Testis (tissue), 3 donors: Measurements from ENCODE around the gene CTRB1. TPM values are rescaled to one million over a fixed set of nuclear protein-coding genes. Genes with fewer than 3 reads are reported as not detected.
"Not testable (repeated sequence)": the region's sequence is repeated elsewhere in the genome, so short reads cannot be mapped to it uniquely, and the experiment has no call there.

ENCODE experiments used
- DNase-seq: peaks from one replicate; pipeline ENCODE4 v3.0.0-alpha.2; 2019
- H3K27ac ChIP-seq, 2 donors: fragments of 200-600 bp; sonication (generic); one replicate each; pipeline ENCODE4 v1.5.1; 2019
- H3K27me3 ChIP-seq: fragments of 200-600 bp; sonication (generic); one replicate; pipeline ENCODE4 v1.5.1; 2019
- H3K36me3 ChIP-seq: fragments of 200-600 bp; sonication (generic); one replicate; pipeline ENCODE4 v1.5.1; 2017; ENCODE audit warnings: low read depth; ENCODE audit errors: missing control alignments
- H3K4me1 ChIP-seq: fragments of 200-600 bp; sonication (generic); one replicate; pipeline ENCODE4 v1.5.1; 2019
- H3K4me3 ChIP-seq, 2 donors: fragments of 200-600 bp; sonication (generic); one replicate each; pipeline ENCODE4 v1.5.1; 2017 to 2019
- H3K9me3 ChIP-seq: fragments of 200-600 bp; sonication (generic); one replicate; pipeline ENCODE4 v1.5.1; 2017
- CTCF ChIP-seq, 3 experiments: fragments of 450-650 bp in 2 of 3; fragments of 200-600 bp in 1 of 3; sonication (generic) in 1 of 3; IDR thresholded peaks; one replicate each; pipeline ENCODE4 v1.5.1; 2016 to 2019; ENCODE audit warnings: antibody characterized with exemption in 3 of 3, mild to moderate bottlenecking in 2 of 3, moderate library complexity in 1 of 3
- POLR2A ChIP-seq: fragments of 450-650 bp; IDR thresholded peaks from one replicate; pipeline ENCODE4 v1.6.1; 2017; ENCODE audit warnings: antibody characterized with exemption, mild to moderate bottlenecking, moderate library complexity
- WGBS, 2 donors: methylation state at CpG; one replicate each; pipeline ENCODE4 v1.1.5; 2018; 5-methylcytosine and 5-hydroxymethylcytosine counted together
- intact Hi-C: fragments of 100-400 bp; cut with DNase I; formaldehyde crosslinking; loops from one replicate; pipeline ENCODE4 v1.15.1; 2023; ENCODE audit warnings: low total_unique reads
- polyA plus RNA-seq: library from polyadenylated mRNA; stranded (reverse); fragments of 350-450 nt; fragmentation: Illumina TruSeq; extraction: RNeasy Lipid Tissue Mini Kit (QIAGEN cat#74804); gene quantifications from one replicate; pipeline ENCODE4 v1.2.3, GENCODE V29; 2014; ENCODE audit warnings: low read depth, low replicate concordance; ENCODE audit not compliant: insufficient read depth
- total RNA-seq, 2 donors: library from RNA; depleted of rRNA; stranded (reverse); fragments of >200 nt; gene quantifications; one replicate each; pipeline ENCODE4 v1.2.3, GENCODE V29; 2016

The CTRB1 gene
- total and polyA plus RNA-seq, 3 donors from 2014 or later = 1.2 TPM; not detected in 2

GRCh38 chr16:75264999-75265910 is 46.5 kb downstream of the CTRB1 start:
- Histone ChIP-seq H3K27me3 (no peaks in the 10 kb centered on the region), H3K27ac (peak overlapping the region; percentile 93 to 95), H3K36me3 (no peaks in the 10 kb centered on the region), H3K4me1 (peaks cover 36% of the 10 kb centered on the region), H3K4me3 (peak overlapping the region; percentile 82 to 97), H3K9me3 (no peaks in the 10 kb centered on the region)
- TF ChIP-seq POLR2A = no peak
- no peak for TF ChIP-seq CTCF (IDR thresholded peaks at IDR 0.05)
- no peak for DNase-seq
- 1 to 2% methylated on average over 9 to 45 of the region's 74 CpGs for WGBS, 2 donors
- intact Hi-C loops = no loop called here

- 9 to 55% methylated on average over 12 to 43 of the region's 62 CpGs for WGBS, 2 donors
- no peak for TF ChIP-seq CTCF (IDR thresholded peaks at IDR 0.05)
- TF ChIP-seq POLR2A = no peak
- no peaks in the 10 kb centered on the region for H3K9me3 ChIP-seq
- no peaks in the 10 kb centered on the region for H3K36me3 ChIP-seq
- intact Hi-C loops = no loop called here
- no peaks in the 10 kb centered on the region for H3K27me3 ChIP-seq
- peaks cover 32% of the 10 kb centered on the region for H3K4me1 ChIP-seq
- peak; percentile 81 for DNase-seq
- H3K4me3 ChIP-seq = peak overlapping the region; percentile 82 to 97
- H3K27ac ChIP-seq = peak overlapping the region; percentile 92 to 93
Observed at GRCh38 chr16:75265911-75266701, 47.3 kb downstream of the CTRB1 start.

- 65 to 90% methylated on average over 11 to 22 of the region's 27 CpGs for whole genome bisulfite sequencing, 2 donors
- no peak for DNase-seq
- intact Hi-C loops = no loop called here
- Histone ChIP-seq H3K27me3 (no peaks in the 10 kb centered on the region), H3K36me3 (no peaks in the 10 kb centered on the region), H3K27ac (no peak overlapping the region), H3K4me3 (peak overlapping the region in 1 of 2 donors; percentile 97), H3K4me1 (peaks cover 24% of the 10 kb centered on the region), H3K9me3 (no peaks in the 10 kb centered on the region)
- TF ChIP-seq POLR2A = no peak
- TF ChIP-seq CTCF (IDR thresholded peaks at IDR 0.05) = no peak
Observed at GRCh38 chr16:75266738-75267630, 48.2 kb downstream of the CTRB1 start.

GRCh38 chr16:75267631-75268264 is 49.0 kb downstream of the CTRB1 start:
- Histone ChIP-seq H3K36me3 (no peaks in the 10 kb centered on the region), H3K27me3 (no peaks in the 10 kb centered on the region), H3K4me3 (no peak overlapping the region), H3K9me3 (no peaks in the 10 kb centered on the region), H3K4me1 (peaks cover 16% of the 10 kb centered on the region), H3K27ac (no peak overlapping the region)
- no peak for DNase-seq
- 79 to 80% methylated on average over 7 to 10 of the region's 10 CpGs for WGBS, 2 donors
- intact Hi-C loops = no loop called here
- TF ChIP-seq POLR2A = no peak
- TF ChIP-seq CTCF (IDR thresholded peaks at IDR 0.05) = no peak

- H3K4me3 ChIP-seq, DNase-seq, H3K27me3 ChIP-seq, intact Hi-C loops, H3K27ac ChIP-seq, H3K9me3 ChIP-seq, H3K4me1 ChIP-seq, H3K36me3 ChIP-seq: not testable (repeated sequence)
- 78 to 85% methylated on average over 9 of the region's 9 CpGs for WGBS, 2 donors
Observed at GRCh38 chr16:75269358-75269757, 50.6 kb downstream of the CTRB1 start.
